K562 (cell line): Measurements from ENCODE around the gene SAT2. TPM values are rescaled to one million over a fixed set of nuclear protein-coding genes. Genes with fewer than 3 reads are reported as not detected.

Experiments used
- PRDM10 ChIP-seq: fragments of 450-650 bp; IDR thresholded peaks from 2 replicates; pipeline ENCODE4 v1.6.1; 2018; ENCODE audit not compliant: partially characterized antibody
- RAD21 ChIP-seq, 2 experiments: fragments of 250-450 bp in 1 of 2; fragments of 450-650 bp in 1 of 2; sonication (Bioruptor Pico) in 1 of 2; formaldehyde crosslinking in 1 of 2; IDR thresholded peaks in 1 of 2; conservative IDR thresholded peaks in 1 of 2; 2 replicates each; pipeline versions ENCODE4 v1.4.0 to v1.8.0; 2020 to 2022; ENCODE audit warnings: mild to moderate bottlenecking in 2 of 2, moderate library complexity in 1 of 2
- REST ChIP-seq, 2 experiments: fragments of 450-650 bp; formaldehyde crosslinking in 1 of 2; IDR thresholded peaks; 2 replicates each; pipeline versions ENCODE4 v1.4.0 to v1.6.1; 2014 to 2020; ENCODE audit warnings: mild to moderate bottlenecking in 2 of 2, borderline replicate concordance in 1 of 2, low read depth in 1 of 2
- ZNF384 ChIP-seq: IDR thresholded peaks from 2 replicates; pipeline ENCODE4 v1.6.1; 2012; ENCODE audit warnings: low read depth, low read length, improper control_type of control experiment
- polyA plus RNA-seq, 8 experiments: library from polyadenylated mRNA; depleted of rRNA in 4 of 8; stranded (reverse) in 5 of 8; unstranded in 3 of 8; fragments of >200 nt; fragmentation: Nextera tagmentation in 2 of 8; fragmentation: Illumina TruSeq in 1 of 8; extraction: Ambion mirVana in 2 of 8; extraction: Trizol in 1 of 8; gene quantifications; 2 replicates each; pipeline versions ENCODE4 v1.2.1 to v1.2.3, GENCODE V29; 2011 to 2014; ENCODE audit warnings: inconsistent platforms in 1 of 8, missing spikeins in 1 of 8
- total RNA-seq, 7 experiments: library from RNA; depleted of rRNA in 6 of 7; stranded (reverse); fragments of >200 nt in 6 of 7; fragmentation: Illumina TruSeq in 2 of 7; extraction: Trizol in 2 of 7; gene quantifications; 2 replicates each; pipeline versions ENCODE4 v1.2.1 to v1.2.3, GENCODE V29; 2011 to 2021; ENCODE audit warnings: low replicate concordance in 1 of 7

Gene SAT2
- total and polyA plus RNA-seq, 9 of the 15 experiments (the other 6 are each of a cell fraction or from before 2014, with no cell fraction given), result 2.0 to 8.0 (median 5.3) TPM

GRCh38 chr17:7634384-7634783, 6.8 kb upstream of the SAT2 start (continued):
- TF ChIP-seq PRDM10 (peak; percentile 81), REST (IDR thresholded peaks at IDR 0.05; ENCODE audit: borderline replicate concordance) (peak; percentile 84), REST (CRISPR knock-in tag; IDR thresholded peaks at IDR 0.05; ENCODE audit: low read depth) (no peak), ZNF384 (peak; percentile 27; the same call in 1 of the 2 replicates), RAD21 (CRISPR knock-in tag; conservative IDR thresholded peaks at IDR 0.05 in 1 of 2, IDR thresholded peaks at IDR 0.05 in 1 of 2) (peak; percentile 57 to 88)
